Activated naive CD4-positive, alpha-beta T cell treated with anti-CD3 and anti-CD28 coated beads, Interleukin-2, amount 50 U/mL, for 16 hours (primary cell): ENCODE data around the gene RALA.
"Not testable (repeated sequence)": the region's sequence is repeated elsewhere in the genome, so short reads cannot be mapped to it uniquely, and the experiment has no call there.

Experiments
- DNase-seq: peaks from one replicate; pipeline ENCODE4 v3.0.0-alpha.2; 2020

Gene RALA

DNA sequence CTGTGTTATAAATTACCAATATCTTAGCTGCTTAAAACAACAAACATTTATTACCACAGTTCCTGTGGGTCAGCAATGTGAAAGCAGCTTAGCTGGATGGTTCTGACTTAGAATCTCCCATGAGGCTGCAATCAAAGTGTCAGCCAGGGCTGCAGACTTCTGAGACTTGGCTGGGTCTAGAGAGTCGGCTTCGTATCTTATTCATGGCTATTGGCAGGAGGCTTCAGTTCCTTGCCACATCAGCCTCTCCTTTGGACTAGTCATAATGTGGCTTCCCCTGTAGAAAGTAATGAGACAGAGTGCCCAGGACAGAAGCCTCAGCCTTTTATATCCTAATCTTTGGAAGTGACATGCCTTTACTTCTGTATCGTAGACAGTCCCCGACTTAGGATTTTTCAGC, 27.3 kb downstream of the RALA start:
- no peak for DNase-seq

DNA sequence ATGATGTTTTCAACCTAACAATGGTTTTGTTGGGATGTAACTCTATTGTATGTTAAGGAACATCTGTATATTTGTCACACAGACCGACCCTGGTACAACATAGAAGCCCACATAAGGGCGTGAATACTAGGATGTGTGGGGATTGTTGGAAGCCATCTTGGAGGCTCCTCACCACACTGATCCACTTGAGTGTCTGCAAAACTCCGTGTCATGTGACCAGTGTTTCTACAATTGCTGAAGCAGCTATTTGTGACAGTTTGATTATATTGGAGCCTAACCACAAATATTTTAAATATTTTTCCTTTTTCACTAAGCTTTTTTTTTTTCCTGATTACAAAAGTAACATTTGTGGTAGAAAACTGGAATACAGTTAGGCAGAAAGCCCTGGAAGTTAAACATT, 27.9 kb downstream of the RALA start:
- DNase-seq, result no peak

DNA sequence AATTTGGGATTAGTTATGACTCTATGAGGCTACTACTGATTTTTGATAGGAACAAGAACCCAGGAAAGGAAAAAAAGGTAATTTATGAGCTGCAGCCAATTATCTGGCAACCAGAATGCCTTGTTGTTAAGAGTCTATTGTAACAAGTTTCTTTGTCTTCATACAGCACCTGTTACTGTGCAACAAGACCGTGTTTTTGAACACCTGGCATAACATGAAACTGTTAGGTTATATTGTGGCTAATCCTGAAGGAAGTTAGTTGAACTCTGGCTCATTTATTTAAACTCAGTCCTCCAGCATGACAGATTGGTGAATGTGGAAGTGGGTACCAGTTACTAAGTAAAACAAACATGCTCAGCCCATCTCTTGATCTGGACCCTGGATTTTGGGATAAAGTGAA, 33.0 kb downstream of the RALA start:
- no peak for DNase-seq

DNA sequence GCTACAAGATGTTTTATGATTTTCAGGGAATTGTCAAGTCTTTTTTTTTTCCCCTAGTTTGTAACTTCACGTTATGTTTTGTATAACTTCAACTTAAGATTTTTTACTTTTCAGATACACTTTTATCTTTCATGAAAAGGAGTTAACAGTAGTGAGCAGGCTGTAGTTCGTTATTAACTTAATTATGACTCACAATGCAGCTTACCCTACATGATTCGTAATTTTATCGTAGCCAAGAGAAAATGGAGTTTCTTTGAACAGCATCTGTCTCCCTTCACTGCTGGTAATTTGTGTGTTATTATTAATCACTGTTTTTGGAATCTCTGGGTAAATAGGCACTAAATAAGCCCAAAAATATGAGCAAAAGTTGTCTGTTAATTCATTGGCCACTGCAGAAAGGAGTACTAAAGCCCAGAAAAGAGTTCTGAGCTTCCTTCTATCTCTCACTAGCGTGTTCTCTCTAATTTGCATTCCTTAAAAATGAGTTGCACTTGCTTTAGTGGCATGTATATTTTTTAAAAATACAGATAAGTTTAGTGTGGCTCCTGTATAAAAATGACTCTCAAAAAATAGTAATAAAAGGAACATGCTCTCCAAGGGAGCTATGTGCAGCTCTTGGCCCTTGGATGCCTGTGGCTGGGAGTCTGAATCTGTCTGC, 36.1 kb downstream of the RALA start:
- DNase-seq, result no peak

DNA sequence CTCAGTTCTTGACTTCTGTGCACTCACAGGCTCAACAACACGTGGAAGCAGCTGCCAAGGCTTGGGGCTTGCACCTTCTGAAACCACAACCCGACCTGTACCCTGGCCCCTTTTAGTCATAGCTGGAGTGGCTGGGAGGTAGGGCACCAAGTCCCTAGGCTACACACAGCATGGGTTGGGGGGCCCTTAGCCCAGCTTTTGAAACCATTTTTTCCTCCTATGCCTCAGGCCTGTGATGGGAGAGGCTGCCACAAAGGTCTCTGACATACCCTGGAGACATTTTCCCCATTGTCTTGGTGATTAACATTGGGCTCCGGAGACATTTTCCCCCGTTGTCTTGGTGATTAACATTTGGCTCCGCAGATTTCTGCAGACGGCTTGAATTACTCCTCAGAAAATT, 38.6 kb downstream of the RALA start:
- no peak for DNase-seq

DNA sequence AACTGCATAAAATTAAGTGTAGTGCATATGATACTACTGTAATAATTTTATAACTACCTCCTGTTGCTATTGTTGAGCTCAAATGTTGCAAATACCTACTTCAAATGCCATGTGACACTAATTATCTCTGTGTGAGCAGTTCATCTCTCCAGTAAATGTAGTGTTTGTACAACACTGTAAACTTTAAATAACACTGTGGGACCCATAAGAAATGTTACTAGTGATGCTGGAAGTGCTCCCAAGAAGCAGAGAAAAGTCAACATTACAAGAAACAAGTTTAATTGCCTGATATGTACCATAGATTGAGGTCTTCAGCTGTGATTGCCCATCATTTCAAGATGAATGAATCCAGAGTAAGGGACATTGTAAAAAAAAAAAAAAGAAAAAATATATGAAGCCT, 39.9 kb downstream of the RALA start:
- DNase-seq, result no peak

DNA sequence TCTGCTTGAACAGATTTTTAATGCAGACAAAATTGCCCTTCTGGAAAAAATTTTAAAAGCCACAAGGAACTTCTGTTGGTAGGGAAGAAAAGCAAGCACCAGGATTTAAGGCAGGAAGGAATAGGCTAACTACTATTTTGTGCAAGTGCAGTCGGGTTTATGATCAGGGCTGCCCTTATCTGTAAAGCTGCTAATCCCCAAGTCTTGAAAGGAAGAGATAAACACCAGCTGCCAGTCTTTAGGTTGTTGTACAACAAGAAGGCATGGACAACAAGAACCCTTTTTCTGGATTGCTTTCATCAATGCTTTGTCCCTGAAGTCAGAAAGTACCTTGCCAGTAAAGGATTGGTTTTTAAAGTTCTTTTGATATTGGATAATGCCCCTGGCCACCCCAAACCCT, 40.7 kb downstream of the RALA start:
- DNase-seq, result no peak

DNA sequence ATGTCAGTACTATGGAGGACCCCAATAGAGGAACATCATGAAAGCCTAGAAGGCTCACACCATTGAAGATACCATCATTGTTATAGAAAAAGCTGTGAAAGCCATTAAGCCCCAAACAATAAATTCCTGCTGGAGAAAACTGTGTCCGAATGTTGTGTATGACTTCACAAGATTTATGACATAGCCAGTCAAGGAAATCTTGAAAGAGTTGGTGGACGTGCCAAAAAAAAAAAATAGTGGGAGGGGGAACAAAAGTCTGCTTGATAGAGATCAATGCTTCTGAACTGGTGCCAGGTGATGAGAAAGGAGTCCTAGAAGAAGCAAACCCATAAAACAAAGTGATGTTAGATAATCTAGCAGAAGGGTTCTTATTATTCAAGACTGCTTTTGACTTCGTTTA, 41.2 kb downstream of the RALA start:
- no peak for DNase-seq

DNA sequence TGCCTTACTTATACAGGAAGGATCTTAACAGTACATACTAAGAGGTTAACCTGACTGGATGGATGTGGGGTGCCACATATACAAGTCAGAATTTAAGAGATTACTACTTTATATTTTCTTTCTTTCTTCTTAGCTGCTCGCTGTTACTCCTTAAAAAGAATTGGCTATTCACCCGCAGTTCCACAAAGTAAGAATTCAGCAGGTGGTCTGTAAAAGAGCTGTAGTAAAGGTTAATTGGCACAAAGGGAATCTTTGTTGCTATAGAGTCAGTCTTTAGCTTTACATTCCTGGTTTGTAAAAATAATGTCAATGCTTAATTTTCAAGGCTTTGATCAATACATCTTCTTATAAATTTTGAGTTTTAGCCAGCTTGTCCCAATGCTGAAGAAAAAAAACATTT, 43.2 kb downstream of the RALA start:
- no peak for DNase-seq

DNA sequence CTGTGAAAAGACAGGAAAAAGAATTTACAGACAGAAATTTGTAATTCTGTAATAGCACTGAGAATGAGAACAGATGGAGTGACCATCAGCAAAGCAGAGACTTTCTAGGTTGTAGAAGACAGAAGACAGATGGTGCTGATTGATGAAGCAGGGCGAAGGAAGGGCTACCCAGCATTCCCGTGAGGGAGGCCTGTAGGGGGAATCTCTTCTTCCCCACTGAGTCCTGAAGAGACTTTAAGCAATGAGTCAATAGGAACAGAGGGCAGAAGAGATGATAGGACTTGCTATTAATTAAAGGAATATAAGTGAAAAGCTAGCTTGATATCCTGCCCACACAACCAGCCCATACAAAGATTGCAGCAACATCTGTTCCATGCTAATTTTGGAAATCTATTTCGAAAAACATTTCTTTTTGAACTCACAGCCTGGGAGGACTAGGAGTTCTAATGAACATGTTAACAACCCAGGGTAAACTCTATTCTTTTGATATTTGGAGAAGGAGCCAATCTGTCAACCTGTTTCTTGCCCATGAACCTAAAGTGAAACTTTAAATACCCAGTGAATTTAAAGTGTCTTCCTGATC, 44.1 kb downstream of the RALA start:
- DNase-seq, result no peak

DNA sequence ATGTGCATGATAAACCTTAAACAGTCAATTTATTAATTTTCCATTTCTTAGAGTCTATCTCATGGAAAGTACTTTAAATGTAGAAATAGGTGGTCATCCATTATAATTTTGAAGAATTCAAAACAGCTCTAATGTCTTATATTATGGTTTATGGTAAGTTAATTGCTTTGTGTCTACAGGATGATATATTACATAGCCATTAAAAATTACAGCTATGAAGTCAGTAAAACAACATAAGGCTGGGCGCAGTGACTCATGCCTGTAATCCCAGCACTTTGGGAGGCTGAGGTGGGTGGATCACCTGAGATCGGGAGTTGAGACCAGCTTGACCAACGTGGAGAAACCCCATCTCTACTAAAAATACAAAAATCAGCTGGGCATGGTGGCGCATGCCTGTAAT, 44.9 kb downstream of the RALA start:
- DNase-seq, result not testable (repeated sequence)

DNA sequence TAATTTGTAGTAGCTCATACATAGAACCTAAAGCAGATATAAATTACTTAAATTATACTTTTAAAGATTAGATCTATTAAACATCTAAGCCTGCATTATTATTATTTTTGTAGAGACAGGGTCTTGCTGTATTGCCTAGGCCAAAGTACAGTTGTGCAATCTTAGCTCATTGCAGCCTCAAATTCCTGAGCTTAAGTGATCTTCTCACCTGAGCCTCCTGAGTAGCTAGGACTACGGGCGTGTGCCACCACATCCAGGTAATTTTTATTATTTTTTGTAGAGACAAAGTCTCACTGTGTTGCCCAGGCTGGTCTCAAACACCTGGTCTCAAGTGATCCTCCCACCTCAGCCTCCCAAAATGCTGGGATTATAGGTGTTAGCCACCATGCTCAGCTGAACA, 46.7 kb downstream of the RALA start:
- DNase-seq, result no peak

DNA sequence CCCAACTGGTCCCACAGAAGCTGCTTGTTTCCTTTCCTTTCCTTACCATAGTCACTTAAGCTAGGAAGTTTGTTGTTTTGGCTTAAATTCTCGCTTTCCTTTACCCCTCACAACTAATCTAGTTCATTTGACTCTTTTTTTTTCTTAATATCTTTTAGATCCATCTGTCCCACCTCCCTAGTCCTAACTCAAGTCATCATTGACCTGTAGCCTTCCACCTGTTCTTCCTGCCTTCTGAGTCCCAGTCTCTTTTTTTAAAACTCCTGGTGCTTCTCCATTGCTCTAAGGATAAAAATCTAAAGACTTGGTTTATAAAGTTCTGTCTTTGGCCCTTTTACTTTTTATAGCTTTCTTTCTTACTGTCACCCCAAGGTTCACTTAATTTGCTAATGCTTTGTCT, 47.6 kb downstream of the RALA start:
- DNase-seq, result no peak

DNA sequence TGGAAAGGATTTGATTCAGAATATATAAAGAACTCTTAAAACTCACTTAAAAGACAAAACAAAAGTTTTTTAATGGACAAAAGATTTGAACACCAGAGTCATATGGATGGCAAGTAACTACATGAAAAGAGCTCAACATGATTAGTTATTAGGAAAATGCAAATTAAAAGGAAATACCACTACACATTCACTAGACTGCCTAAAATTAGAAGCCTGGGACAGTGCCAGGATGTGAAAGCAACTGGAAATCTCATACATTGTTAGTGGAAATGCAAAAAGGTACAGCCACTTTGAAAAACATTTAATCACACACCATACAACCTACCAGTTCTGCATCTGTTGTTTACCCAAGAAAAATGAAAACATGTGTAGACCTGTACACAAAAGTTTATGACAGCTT, 48.8 kb downstream of the RALA start:
- DNase-seq, result no peak

DNA sequence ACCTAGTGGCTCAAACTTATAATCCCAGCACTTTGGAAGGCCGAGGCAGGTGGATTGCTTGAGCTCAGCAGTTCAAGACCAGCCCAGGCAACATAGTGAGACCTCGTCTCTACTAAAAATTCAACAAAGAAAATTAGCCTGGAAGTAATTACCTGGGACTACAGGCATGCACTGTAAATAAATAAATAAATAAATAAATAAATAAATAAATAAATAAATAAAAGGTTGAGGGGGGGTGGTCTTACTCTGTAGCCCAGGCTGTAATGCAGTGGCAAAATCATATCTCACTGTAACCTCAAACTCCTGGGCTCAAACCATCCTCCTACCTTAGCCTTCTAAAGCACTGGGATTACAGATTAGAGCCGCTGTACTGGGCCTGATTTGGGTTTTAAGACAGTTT, 50.5 kb downstream of the RALA start:
- no peak for DNase-seq

DNA sequence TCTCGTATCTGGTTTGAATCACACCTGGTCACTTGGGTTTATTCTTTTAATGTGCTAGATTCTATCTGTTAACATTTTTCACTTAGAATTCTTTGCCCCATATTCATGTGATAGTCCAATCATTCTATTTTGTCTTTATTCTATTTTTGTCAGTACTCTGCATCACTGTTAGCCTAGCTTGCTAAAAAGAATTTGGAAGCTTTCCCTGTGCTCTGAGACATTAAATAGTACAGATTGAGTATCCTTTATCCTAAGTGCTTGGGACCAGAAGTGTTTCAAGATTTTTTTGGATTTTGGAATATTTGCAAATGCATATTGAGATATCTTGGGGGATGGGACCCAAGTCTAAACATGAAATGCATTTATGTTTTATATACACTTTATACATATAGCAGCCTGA, 51.0 kb downstream of the RALA start:
- DNase-seq, result no peak

DNA sequence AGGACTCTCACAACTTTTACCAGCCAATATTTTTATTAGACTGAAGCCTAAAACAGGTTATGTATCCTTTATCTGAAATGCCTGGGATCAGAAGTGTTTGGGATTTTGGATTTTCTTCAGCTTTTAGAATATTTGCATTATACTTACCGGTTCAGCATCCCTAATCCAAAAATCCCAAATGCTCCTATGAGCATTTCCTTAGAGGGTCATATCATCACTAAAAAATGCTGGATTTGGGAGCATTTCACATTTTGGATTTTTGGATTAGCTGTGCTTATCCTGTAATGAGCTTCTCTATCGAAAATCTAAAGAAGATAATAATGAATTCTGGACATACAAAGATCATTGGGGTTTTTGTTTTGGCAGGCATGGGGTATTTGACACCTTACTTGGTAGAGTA, 53.0 kb downstream of the RALA start:
- no peak for DNase-seq

DNA sequence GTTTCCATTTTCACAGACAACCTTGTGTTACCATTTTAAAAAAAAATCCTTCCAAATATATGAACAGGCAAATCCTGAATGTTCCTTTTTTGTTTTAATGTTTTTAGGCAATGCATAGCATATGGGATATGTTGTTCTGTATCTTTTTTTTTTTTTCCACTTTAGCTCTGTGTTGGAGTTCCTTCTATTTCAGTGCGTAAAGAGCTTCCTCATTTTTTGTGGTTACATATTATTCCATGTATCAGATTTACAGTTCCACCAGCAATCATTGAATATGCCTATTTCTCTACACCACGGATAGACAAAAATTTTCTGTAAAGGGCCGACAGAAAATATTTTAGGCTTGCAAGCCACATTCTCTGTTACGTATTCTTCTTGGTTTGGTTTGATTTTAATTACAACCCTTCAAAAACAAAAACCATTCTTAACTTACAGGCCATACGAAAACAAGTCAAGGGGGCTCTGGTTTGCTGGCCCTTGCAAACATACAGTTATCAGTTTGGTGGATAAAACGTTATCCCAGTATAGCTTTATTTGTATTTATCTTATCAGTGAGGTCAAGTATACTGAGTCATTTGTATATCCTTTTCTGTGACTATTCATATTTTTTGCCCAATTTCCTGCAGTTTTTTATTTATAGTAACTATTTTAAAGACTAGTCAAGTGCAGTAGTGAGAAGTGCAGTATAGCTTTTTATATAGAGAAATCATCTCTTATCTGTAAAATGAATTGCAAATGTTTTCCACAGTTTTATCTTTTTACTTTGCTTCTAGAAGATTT, 55.7 kb downstream of the RALA start:
- DNase-seq, result no peak

DNA sequence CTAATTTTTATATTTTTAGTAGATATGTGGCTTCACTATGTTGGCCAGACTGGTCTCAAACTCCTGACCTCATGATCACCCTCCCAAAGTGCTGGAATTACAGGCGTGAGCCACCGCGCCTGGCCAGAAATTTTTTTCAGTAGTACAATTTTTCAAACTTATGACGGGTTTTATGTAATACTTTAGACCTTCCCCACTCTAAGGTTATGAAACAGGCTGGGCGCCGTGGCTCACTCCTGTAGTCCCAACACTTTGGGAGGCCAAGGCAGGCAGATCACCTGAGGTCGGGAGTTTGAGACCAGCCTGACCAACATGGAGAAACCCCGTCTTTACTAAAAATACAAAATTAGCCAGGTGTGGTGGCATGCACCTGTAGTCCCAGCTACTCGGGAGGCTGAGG, 56.5 kb downstream of the RALA start:
- DNase-seq, result not testable (repeated sequence)

DNA sequence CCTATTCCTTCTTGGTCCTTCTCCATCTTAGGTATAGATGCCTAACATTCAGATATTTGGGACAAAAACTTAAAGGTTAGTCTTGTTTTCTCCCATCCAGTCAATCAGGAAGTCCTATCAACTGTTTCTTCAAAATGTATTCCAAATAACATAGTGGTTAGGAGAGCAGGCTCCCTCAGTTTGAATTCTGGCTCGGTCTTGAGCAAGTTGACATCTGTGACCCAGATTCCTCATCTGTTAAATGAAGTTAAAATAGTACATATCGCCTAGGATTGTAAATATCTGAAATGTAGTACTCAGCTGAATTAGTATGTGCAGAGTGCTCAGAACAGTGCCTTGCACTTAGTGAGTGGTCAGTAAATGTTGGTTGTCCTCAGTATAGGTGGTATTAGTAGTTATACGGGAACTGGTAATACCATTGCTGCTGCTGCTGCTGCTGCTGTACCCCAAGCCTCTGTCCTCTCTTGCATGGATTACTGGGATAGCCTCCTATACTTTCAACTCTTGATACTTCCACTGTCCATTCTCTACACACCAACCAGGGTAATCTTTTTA, 58.6 kb downstream of the RALA start:
- DNase-seq, result no peak

DNA sequence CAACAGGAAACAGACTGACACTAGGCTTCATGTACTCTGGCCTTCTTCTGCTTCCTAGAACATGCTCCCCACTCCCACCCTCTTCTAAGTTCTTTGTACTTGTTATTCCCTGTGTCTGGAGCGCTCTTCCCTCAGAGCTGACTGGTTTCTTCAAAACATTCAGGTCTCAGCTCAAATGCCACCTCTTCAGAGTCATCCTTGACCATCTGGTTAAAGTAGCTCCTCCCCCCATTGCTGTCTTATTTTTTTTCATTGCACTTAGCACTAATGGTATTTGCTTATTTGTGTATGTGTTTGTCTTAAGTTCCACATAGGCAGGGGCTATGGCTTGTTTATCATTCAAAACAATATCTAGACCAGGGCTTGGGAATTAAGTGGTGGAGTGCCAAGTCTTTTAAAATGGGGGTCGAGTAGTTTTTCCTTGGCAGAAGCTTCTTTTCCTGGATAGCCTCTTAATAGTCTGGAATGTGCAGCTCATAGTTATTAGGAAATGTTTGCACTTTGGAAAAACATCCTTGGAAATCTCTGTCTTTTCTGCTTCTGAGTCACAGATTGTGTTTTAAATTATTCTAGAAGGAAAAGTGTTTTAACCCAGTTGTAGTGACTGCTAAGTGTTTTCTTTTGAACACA, 60.0 kb downstream of the RALA start:
- no peak for DNase-seq

DNA sequence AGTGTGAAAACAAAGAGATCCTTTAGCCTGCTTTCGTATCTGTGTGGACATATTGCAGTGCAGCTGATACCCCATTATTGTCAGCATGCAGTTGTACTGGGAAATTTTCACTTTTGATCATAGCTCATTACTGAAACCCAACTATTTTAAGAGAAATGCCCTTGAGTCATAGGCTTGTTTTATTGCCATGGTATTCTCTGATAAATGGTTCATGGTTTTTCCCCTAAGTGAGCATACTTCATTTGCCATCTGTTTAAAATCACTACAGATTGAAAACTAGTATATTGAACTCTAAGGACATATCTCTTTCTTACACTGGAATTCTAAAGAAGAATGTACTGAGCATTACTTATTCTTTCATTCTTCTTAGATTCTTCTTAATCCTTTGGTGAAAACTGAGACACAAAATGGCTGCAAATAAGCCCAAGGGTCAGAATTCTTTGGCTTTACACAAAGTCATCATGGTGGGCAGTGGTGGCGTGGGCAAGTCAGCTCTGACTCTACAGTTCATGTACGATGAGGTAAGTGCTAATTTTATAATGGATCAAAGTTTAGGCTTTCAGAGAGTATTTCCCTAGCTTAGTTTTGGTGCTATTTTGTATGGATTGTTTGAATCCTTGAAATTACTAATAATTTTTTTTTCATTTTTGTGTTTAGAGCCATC, 63.0 kb downstream of the RALA start:
- DNase-seq, result no peak
